Muscle of leg (tissue), 11 donors: Measurements from ENCODE around the gene PSPN. TPM values are rescaled to one million over a fixed set of nuclear protein-coding genes. Genes with fewer than 3 reads are reported as not detected.

Experiments used
- DNase-seq: peaks from one replicate; pipeline ENCODE4 v3.0.0; 2013
- H3K27ac ChIP-seq: one replicate; pipeline ENCODE4 v1.5.1; 2013; ENCODE audit warnings: mild to moderate bottlenecking, low read length, control low read depth
- H3K27me3 ChIP-seq: one replicate; pipeline ENCODE4 v1.6.1; 2013; ENCODE audit warnings: low read length; ENCODE audit not compliant: control insufficient read depth, insufficient read depth
- H3K36me3 ChIP-seq: one replicate; pipeline ENCODE4 v1.6.1; 2013; ENCODE audit warnings: low read length; ENCODE audit not compliant: control insufficient read depth, insufficient read depth
- H3K4me1 ChIP-seq: one replicate; pipeline ENCODE4 v1.6.1; 2013; ENCODE audit warnings: low read length; ENCODE audit not compliant: control insufficient read depth, insufficient read depth
- H3K4me3 ChIP-seq: one replicate; pipeline ENCODE4 v1.5.1; 2013; ENCODE audit warnings: low read length, control low read depth
- H3K9me3 ChIP-seq: replicated peaks from 2 replicates; pipeline ENCODE4 v1.6.1; 2013; ENCODE audit warnings: low read depth, low read length; ENCODE audit not compliant: control insufficient read depth
- WGBS: methylation state at CpG from one replicate; pipeline ENCODE4 v1.1.5; 2013; ENCODE audit warnings: missing lambda C conversion rate; ENCODE audit not compliant: insufficient coverage; 5-methylcytosine and 5-hydroxymethylcytosine counted together
- polyA plus RNA-seq, 8 donors: library from polyadenylated mRNA; unstranded; fragments of 120-200 nt; gene quantifications; one replicate each; pipeline versions ENCODE4 v1.2.1 to v1.2.3, GENCODE V29; 2013; ENCODE audit warnings: inconsistent platforms in 1 of 8, low replicate concordance in 1 of 8; ENCODE audit not compliant: insufficient read length in 8 of 8, insufficient read depth in 1 of 8
- total RNA-seq: library from RNA; stranded (reverse); fragments of 120-200 nt; gene quantifications from one replicate; pipeline ENCODE4 v1.2.4, GENCODE V29; 2013

PSPN gene
- total and polyA plus RNA-seq, 9 donors: 0.88 to 1.5 (median 1.1) TPM

DNA sequence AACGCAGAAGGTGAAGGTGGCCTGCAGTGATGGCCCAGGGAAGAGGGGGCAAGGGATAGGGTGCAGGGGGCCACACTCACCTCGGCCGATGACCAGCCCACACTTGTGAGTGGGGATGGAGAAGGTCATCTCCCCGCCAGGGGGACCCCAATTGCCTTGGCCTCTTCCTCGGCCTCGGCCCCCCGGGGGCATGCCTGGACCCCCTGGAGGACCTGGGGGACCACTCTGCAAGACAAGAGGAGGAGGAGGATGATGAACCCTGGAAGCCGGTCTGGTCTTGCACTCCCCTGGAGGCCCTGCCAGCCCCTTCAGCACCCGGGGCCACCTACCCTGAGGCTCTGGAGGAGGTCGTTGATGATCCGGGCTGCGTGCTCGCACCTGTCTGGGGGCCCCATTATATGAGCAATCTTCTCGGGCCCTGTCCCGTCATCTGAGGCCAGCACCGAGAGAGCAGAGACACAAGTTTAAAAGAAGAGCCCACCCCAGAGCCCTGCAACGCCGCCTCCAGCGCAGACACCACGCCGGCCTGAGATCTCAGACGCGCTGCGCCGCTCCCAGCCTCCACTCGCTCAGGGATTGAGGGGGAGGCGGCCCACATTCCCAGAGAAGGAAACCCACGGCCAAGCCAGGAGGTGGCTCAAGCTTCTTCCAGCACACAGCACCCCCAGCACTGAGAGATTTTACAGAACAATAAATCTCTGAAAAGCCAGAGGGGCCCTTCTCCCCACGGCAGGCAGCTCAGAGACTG lies 41.1 kb upstream of the PSPN start:
- WGBS: 91% methylated on average over 23 of the region's 29 CpGs
- no peaks in the 10 kb centered on the region for H3K9me3 ChIP-seq

DNA sequence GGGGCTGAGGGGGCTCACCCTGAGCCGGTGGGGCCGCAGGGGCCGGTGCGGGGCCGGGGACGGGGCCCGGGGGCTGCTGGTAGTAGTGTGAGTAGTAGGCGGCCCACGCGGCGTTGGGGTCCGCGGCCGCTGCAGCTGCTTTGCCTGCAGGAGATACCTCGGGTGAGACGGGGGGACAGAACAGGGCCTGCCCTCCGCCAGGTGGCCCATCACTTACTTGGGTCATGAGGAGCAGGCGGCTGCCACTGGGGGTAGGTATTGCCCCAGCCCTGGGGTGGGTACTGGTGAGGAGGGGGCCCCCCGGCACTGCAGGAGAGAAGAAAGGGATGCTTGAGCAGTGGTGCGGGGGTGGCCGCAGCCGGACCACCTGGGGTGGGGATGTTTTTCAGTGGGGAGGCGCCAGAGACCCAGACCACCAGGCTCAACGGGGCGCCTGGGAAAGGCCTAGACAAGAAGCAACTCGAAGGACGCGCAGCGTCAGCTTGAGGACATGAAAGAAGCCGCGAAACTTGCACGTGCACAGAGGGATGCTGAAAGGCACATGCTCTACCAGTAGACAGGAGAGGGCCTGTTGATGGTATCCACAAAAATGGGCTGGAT lies 40.0 kb upstream of the PSPN start:
- WGBS: 94% methylated on average over 21 of the region's 32 CpGs
- peaks cover 10% of the 10 kb centered on the region for H3K4me1 ChIP-seq
- H3K36me3 ChIP-seq: peaks cover 73% of the 10 kb centered on the region
- no peak overlapping the region for H3K27ac ChIP-seq
- H3K27me3 ChIP-seq: no peaks in the 10 kb centered on the region
- no peaks in the 10 kb centered on the region for H3K9me3 ChIP-seq
- H3K4me3 ChIP-seq: no peak overlapping the region
- DNase-seq: no peak

More for the DNA sequence above, 41.1 kb upstream of the PSPN start:
- Histone ChIP-seq H3K36me3 (peaks cover 84% of the 10 kb centered on the region), H3K27ac (no peak overlapping the region), H3K27me3 (no peaks in the 10 kb centered on the region), H3K4me1 (peaks cover 10% of the 10 kb centered on the region), H3K4me3 (no peak overlapping the region)
- no peak for DNase-seq

DNA sequence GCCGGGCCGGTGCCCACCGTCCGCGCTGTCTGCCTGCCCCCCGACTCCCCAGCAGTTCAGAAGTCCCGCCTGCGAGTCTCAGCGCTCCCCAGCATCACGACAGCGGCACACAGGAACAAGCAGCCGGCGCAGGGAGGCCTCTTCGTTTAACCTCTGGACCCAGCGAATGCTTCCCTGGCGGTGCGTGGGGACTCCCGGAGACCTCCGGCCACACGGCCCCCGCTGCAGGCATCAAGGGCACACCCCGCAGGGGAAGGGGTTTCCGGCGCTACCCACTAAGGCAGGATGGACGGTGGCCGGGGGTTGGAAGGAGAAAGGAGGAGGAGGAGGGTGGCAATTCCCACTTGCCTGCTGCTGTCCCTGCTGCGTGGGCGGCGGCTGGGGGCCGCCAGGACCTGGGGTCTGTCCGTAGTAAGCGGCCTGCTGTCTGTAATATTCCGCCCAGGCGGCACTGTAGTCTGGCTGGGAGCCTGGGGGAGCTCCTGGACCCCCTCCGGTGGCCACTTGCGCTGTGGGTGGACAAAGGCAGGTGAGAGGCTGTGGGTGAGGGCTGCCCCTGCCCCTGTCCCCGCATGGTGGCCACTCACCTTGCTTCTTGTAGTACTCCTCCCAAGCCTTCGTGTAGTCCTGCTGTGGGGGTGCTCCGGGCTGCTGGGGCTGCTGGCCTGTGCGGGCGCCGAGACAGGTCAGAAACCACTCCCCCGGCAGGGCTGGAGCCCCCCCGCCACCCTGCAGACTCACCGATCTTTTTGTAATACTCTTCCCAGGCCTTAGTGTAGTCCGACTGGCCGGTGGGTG lies 39.3 kb upstream of the PSPN start:
- 80% methylated on average over 30 of the region's 47 CpGs for WGBS
- DNase-seq: no peak

DNA sequence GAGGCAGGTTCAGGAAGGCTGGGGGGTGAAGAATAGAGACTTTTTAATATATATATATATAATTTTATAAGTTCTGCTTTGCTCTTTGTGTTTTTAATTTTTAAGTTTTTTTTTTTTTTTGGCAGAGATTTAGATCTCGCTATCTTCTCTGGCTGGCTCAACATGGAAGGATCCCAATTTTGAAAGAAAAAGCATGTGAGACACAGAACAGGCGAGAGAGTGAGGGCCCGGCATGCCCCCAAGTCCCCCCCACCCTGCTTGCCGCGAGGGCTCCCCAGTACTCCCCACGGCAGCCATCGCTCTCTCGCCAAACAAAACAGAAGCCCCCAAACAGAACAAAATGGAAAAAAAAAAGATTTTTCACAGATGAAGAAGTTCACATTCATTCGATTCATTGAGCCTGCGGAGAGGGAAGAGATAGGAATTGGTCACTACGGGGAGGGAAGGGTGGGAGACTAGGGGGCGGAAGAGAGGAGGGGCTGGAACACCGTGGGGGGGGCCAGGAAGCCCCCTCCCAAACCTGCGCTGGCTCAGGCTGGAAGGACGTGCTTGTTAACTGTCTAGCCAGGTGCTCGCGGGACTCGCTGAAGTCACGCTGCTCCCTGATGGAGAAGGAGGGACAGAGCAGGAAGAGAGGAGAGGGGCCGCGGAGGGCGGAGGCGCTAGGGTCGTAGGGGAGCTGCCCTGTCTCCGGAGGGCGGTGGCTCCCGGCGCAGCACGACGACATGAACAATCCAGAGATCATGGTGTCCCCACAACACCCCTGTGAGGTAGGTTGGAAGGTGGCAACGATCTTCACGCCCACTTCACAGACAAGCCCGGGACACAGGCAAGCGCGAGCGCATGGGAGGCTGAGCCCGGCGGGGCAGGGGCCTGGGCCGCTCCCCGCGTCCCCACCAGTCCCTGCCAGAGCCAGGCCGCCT lies 38.2 kb upstream of the PSPN start:
- DNase-seq: no peak
- Histone ChIP-seq H3K4me3 (no peak overlapping the region), H3K4me1 (peaks cover 10% of the 10 kb centered on the region), H3K9me3 (no peaks in the 10 kb centered on the region), H3K27me3 (no peaks in the 10 kb centered on the region), H3K36me3 (peaks cover 57% of the 10 kb centered on the region), H3K27ac (peak overlapping the region; percentile 15)
- 55% methylated on average over 28 of the region's 42 CpGs for WGBS

More for the DNA sequence above, 39.3 kb upstream of the PSPN start:
- peaks cover 67% of the 10 kb centered on the region for H3K36me3 ChIP-seq
- H3K4me3 ChIP-seq: no peak overlapping the region
- no peaks in the 10 kb centered on the region for H3K9me3 ChIP-seq
- H3K4me1 ChIP-seq: peaks cover 10% of the 10 kb centered on the region
- H3K27me3 ChIP-seq: no peaks in the 10 kb centered on the region
- no peak overlapping the region for H3K27ac ChIP-seq

DNA sequence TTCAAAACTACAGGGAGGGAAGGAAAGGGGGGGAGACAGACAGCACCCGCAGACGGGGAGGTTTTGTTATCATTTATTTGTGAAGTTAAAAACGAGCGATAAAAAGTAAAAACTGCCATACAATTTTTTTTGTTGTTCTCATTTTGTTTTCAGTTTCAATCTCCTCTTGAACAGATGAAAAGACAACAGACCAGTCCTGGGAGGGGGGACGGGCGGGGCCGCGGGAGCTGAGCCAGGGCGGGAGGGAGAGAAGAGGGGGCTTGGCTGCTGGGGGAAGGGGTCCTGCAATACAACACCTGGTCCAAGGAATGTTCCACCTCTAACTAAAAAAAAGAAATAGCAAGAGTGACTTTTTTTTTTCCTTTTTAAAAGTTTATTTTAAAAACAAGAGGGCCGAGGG lies 37.6 kb upstream of the PSPN start:
- H3K4me3 ChIP-seq: no peak overlapping the region
- H3K4me1 ChIP-seq: peaks cover 10% of the 10 kb centered on the region
- peaks cover 50% of the 10 kb centered on the region for H3K36me3 ChIP-seq
- no peak overlapping the region for H3K27ac ChIP-seq
- WGBS: no CpG with 5 or more reads among the region's 10 CpGs
- H3K27me3 ChIP-seq: no peaks in the 10 kb centered on the region
- DNase-seq: no peak
- H3K9me3 ChIP-seq: no peaks in the 10 kb centered on the region

DNA sequence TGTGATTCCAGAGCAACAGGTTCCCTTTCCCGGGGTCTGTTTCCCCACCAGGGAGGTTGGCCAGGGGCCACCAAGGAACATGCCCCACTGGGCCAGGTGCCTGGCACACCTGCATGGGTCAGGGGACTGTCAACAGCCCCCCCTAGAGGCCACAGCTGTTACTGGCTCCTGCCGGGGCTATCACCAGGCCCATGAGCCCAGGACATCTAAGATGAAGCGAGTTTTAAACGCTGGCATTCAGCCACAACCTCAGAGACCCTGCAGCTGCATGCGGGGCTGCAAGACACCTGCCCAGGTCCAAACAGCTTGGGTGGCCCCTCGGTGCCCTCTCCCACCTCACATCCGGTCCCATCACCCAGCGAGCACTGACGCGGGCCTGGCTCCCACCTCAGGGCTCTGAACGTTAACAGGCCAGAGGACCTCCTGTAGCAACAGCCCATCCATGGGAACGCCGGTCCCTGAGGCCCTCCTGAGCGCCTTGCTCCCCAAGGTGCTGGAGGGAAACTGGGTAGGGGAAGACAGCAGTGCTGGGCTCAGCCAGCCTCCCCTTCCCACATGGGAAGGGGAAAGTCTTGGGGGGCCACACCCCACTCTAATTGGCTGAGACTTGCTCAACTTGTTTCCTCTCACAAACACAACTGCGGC lies 36.8 kb upstream of the PSPN start:
- H3K4me3 ChIP-seq: no peak overlapping the region
- WGBS: 40% methylated on average over 9 of the region's 15 CpGs
- DNase-seq: peak; percentile 38
- H3K9me3 ChIP-seq: no peaks in the 10 kb centered on the region
- H3K27me3 ChIP-seq: no peaks in the 10 kb centered on the region
- H3K36me3 ChIP-seq: peaks cover 42% of the 10 kb centered on the region
- H3K4me1 ChIP-seq: peaks cover 10% of the 10 kb centered on the region
- no peak overlapping the region for H3K27ac ChIP-seq

DNA sequence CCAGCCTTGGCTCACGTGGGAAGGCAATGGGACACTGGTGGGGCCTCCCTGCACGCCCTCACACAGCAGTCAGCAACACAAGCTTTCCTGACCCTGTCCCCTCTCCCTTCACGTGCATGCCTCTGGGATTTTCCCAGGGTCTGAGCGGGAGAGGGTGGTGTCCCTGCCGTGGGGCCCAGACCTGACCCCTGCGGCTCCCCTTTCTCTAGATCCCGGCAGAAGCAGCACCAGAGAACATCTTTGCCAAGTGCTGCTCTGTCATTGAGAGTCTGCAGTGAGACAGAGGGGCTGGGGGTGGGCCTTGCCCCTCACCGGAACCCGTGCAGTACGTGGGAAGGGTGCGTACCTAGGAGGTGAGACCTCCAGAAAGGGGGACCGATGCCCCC lies 36.3 kb upstream of the PSPN start:
- 56% methylated on average over 9 of the region's 12 CpGs for WGBS
- no peak overlapping the region for H3K4me3 ChIP-seq
- no peak for DNase-seq
- no peaks in the 10 kb centered on the region for H3K9me3 ChIP-seq
- no peak overlapping the region for H3K27ac ChIP-seq
- no peaks in the 10 kb centered on the region for H3K27me3 ChIP-seq
- H3K36me3 ChIP-seq: peaks cover 37% of the 10 kb centered on the region
- peaks cover 10% of the 10 kb centered on the region for H3K4me1 ChIP-seq

DNA sequence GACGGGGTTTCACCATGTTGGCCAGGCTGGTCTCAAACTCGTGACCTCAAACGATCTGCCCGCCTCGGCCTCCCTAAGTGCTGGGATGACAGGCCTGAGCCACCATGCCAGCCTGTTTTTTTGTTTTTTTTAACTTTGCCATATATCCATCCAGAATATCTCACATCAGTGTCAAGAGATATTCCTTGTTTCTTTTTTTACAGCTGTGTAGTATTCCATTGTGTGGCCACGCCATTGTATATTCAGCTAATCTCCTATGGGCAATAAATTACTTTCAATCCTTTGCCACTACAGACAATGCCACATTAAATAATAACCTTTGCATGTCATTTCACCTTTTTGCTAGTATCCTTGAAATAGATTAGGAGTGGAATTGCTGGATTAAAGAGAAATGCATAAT lies 33.6 kb upstream of the PSPN start:
- WGBS: 100% methylated on average over 5 of the region's 6 CpGs

DNA sequence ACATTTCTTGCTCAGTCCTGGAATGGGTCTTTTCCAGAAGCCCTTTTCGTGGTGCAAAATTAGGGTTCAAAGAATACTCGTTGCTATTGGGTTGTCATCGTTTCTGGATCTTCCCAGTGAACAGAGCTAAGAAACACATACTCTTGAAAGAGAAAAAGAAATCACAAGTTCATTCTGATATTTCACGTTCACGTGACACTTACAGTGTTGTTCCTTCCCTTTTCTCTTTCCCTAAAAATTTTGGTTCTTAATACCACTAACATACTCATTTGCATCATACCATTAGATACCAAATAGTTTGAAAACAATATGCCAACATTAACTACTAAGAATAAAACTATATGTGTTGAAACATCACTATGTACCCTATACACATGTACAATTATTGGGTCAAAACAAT lies 30.7 kb upstream of the PSPN start:
- Histone ChIP-seq H3K4me1 (peaks cover 9% of the 10 kb centered on the region), H3K9me3 (no peaks in the 10 kb centered on the region), H3K36me3 (no peaks in the 10 kb centered on the region), H3K27me3 (no peaks in the 10 kb centered on the region), H3K27ac (no peak overlapping the region), H3K4me3 (no peak overlapping the region)
- no peak for DNase-seq
- no CpG with 5 or more reads among the region's 5 CpGs for WGBS

More for the DNA sequence above, 33.6 kb upstream of the PSPN start:
- peaks cover 10% of the 10 kb centered on the region for H3K4me1 ChIP-seq
- no peak overlapping the region for H3K4me3 ChIP-seq
- no peaks in the 10 kb centered on the region for H3K9me3 ChIP-seq
- H3K36me3 ChIP-seq: peaks cover 12% of the 10 kb centered on the region
- no peaks in the 10 kb centered on the region for H3K27me3 ChIP-seq
- no peak for DNase-seq
- no peak overlapping the region for H3K27ac ChIP-seq
